Body of pancreas (tissue), 4 donors: ENCODE data around the gene ARID5B.

Experiments used
- CTCF ChIP-seq, 7 experiments: fragments of 450-650 bp in 4 of 7; fragments of 200-600 bp in 3 of 7; sonication (generic) in 3 of 7; IDR thresholded peaks; one replicate each; pipeline ENCODE4 v1.5.1; 2016 to 2019; ENCODE audit warnings: antibody characterized with exemption in 7 of 7
- POLR2A ChIP-seq, 3 donors: fragments of 450-650 bp; IDR thresholded peaks; one replicate each; pipeline ENCODE4 v1.6.1; 2016; ENCODE audit warnings: antibody characterized with exemption in 3 of 3, mild to moderate bottlenecking in 2 of 3

- TF ChIP-seq POLR2A (IDR thresholded peaks at IDR 0.05): peak in 2 of 3 donors; percentile 9 to 21
- peak in 2 of 7 experiments; percentile 5 to 14 for TF ChIP-seq CTCF (IDR thresholded peaks at IDR 0.05)
Observed at GRCh38 chr10:61902445-61903220, 1.1 kb downstream of the ARID5B start.
